WI38 (cell line): ENCODE results near the gene ABT1.

Experiments used
- H3K4me3 ChIP-seq: 2 replicates; pipeline ENCODE4 v1.5.1; 2011; ENCODE audit warnings: low read depth, mild to moderate bottlenecking, control low read depth, low read length
- TF ChIP-seq, protein P1 (sequence below): IDR thresholded peaks from 2 replicates; pipeline ENCODE4 v1.5.1; 2012; ENCODE audit warnings: low read depth, mild to moderate bottlenecking, control low read depth, low read length

The ABT1 gene

DNA sequence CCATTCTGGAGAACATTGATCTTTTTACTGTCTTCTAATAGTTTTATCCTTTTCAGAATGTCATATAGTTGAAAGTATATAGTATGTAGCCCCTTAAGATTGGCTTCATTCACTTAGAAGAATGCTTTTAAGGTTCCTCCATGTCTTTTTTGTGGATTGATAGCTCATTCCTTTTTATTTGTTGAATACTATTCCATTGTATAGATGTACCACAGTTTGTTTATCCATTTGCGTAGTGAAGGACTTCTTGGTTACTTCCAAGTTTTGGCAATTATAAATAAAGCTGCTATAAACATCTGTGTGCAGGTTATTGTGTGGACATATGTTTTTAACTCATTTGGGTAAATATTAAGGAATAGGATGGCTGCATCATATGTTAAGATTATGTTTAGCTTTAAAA lies 27.8 kb downstream of the ABT1 start:
- TF ChIP-seq, protein P1, sequence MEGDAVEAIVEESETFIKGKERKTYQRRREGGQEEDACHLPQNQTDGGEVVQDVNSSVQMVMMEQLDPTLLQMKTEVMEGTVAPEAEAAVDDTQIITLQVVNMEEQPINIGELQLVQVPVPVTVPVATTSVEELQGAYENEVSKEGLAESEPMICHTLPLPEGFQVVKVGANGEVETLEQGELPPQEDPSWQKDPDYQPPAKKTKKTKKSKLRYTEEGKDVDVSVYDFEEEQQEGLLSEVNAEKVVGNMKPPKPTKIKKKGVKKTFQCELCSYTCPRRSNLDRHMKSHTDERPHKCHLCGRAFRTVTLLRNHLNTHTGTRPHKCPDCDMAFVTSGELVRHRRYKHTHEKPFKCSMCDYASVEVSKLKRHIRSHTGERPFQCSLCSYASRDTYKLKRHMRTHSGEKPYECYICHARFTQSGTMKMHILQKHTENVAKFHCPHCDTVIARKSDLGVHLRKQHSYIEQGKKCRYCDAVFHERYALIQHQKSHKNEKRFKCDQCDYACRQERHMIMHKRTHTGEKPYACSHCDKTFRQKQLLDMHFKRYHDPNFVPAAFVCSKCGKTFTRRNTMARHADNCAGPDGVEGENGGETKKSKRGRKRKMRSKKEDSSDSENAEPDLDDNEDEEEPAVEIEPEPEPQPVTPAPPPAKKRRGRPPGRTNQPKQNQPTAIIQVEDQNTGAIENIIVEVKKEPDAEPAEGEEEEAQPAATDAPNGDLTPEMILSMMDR, result no peak
- H3K4me3 ChIP-seq, result no peak overlapping the region

DNA sequence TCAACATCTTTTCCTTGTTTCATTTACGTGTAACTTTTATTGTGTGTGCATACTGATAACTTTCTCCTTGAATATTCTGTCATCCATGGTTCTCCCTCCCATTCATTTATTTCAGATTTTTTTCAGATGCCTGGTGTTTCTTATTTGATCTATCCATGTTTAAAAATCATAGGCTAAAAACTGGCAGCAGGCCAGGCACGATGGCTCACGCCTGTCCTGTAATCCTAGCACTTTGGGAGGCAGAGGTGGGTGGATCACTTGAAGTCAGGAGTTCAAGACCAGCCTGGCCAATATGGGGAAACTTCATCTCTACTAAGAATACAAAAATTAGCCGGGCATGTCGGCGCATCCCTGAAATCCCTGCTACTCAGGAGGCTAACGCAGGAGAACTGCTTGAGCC lies 31.1 kb downstream of the ABT1 start:
- H3K4me3 ChIP-seq, result no peak overlapping the region
- TF ChIP-seq, protein P1, result no peak

DNA sequence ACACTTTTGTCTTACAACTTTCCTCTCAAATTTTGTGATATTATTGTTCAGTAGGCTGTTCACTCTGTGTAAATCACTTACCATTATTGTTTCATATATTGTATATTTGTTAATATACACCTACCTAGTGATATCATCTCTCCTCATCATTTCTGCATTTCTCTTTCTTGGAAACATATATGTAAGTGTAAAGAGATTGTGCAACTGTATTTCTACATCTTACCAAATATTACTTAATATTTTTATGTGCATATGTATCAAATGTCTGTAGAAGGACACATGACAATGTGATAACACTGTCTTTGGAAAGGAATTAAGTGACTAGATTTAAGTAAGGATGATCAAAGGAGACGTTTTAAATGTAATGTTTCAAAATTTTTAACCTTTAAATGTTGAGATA lies 32.6 kb downstream of the ABT1 start:
- H3K4me3 ChIP-seq, result no peak overlapping the region
- TF ChIP-seq, protein P1, result no peak

DNA sequence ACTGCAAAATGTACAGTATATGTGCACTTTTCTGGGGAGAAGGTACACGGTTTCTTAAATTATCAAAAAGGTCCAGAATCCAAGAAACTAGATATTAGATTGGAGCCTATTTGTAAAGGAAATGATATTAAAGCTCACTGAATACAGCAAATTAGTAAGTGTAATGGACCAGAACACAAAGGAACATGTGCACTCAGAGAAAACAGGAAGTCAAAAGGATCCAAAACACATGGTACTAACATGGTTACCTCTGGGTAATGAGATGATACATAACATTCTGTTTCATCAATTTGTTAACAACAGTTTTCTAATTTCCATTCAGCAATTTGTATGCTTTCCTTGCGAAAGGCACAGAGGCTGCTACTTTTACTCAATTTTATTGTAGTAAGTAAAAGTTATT lies 44.1 kb downstream of the ABT1 start:
- TF ChIP-seq, protein P1, result no peak
- H3K4me3 ChIP-seq, result no peak overlapping the region

DNA sequence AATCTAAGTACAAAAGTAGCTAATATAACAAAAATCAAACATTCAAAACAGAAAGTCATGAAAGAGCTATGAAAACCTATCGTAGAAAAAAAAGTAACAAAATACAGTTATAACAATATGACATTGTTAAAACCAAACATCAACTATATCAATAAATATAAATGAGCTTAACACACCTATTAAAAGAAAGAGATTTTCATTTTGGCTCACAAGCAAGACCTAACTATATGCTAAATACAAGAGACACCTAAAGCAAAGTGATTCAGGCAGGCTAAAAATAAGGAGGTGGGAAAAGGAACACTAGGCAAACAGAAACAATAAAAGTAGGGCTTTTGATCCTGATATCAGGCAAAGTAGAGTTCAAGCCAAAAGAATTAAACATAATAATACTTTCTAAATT lies 49.3 kb downstream of the ABT1 start:
- H3K4me3 ChIP-seq, result no peak overlapping the region
- TF ChIP-seq, protein P1, result no peak
